Tibial artery (tissue), 4 donors: Measurements from ENCODE around the gene ASIC4.

Source experiments
- DNase-seq, 2 donors: peaks; one replicate each; pipeline ENCODE4 v3.0.0-alpha.2; 2019
- H3K27ac ChIP-seq, 2 donors: fragments of 200-600 bp; sonication (generic) in 1 of 2; 1 replicate in 1 of 2; 2 replicates in 1 of 2; pipeline ENCODE4 v1.5.1; 2018 to 2019; ENCODE audit warnings: mild to moderate bottlenecking in 1 of 2
- H3K27me3 ChIP-seq, 2 donors: fragments of 200-600 bp; sonication (generic) in 1 of 2; one replicate each; pipeline versions ENCODE4 v1.5.1 to v1.6.0; 2016 to 2019
- H3K36me3 ChIP-seq, 3 donors: fragments of 200-600 bp; sonication (generic) in 2 of 3; one replicate each; pipeline ENCODE4 v1.5.1; 2016 to 2019; ENCODE audit warnings: mild to moderate bottlenecking in 2 of 3
- H3K4me1 ChIP-seq, 4 donors: fragments of 200-600 bp; sonication (generic) in 2 of 4; 1 replicate in 3 of 4; 2 replicates in 1 of 4; pipeline ENCODE4 v1.5.1; 2016 to 2019
- H3K4me3 ChIP-seq, 2 donors: fragments of 200-600 bp; sonication (generic) in 1 of 2; 1 replicate in 1 of 2; 2 replicates in 1 of 2; pipeline ENCODE4 v1.5.1; 2018 to 2019; ENCODE audit warnings: mild to moderate bottlenecking in 2 of 2
- H3K9me3 ChIP-seq, 3 donors: fragments of 200-600 bp; sonication (generic) in 1 of 3; one replicate each; pipeline ENCODE4 v1.5.1; 2016 to 2019
- intact Hi-C: fragments of 100-400 bp; cut with DNase I; formaldehyde crosslinking; loops from one replicate; pipeline ENCODE4 v1.15.0; 2023; ENCODE audit warnings: low total_unique reads
- TF ChIP-seq, protein P1 (sequence below), 2 experiments: fragments of 200-600 bp in 1 of 2; fragments of 450-650 bp in 1 of 2; IDR thresholded peaks; one replicate each; pipeline ENCODE4 v1.5.1; 2017 to 2019; ENCODE audit warnings: antibody characterized with exemption in 2 of 2, mild to moderate bottlenecking in 1 of 2, moderate library complexity in 1 of 2

The ASIC4 gene

GRCh38 chr2:219506802-219507526, 7.3 kb upstream of the ASIC4 start:
- Histone ChIP-seq H3K27ac (no peak overlapping the region), H3K4me1 (peaks cover 0 to 38% (median 26%) of the 10 kb centered on the region in 4 donors), H3K9me3 (no peaks in the 10 kb centered on the region), H3K27me3 (peaks cover 0 to 13% of the 10 kb centered on the region in 2 donors), H3K4me3 (no peak overlapping the region), H3K36me3 (peaks cover 36 to 60% (median 51%) of the 10 kb centered on the region in 3 donors)
- intact Hi-C loops: no loop called here
- TF ChIP-seq, protein P1, sequence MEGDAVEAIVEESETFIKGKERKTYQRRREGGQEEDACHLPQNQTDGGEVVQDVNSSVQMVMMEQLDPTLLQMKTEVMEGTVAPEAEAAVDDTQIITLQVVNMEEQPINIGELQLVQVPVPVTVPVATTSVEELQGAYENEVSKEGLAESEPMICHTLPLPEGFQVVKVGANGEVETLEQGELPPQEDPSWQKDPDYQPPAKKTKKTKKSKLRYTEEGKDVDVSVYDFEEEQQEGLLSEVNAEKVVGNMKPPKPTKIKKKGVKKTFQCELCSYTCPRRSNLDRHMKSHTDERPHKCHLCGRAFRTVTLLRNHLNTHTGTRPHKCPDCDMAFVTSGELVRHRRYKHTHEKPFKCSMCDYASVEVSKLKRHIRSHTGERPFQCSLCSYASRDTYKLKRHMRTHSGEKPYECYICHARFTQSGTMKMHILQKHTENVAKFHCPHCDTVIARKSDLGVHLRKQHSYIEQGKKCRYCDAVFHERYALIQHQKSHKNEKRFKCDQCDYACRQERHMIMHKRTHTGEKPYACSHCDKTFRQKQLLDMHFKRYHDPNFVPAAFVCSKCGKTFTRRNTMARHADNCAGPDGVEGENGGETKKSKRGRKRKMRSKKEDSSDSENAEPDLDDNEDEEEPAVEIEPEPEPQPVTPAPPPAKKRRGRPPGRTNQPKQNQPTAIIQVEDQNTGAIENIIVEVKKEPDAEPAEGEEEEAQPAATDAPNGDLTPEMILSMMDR (IDR thresholded peaks at IDR 0.05): no peak
- peak in 1 of 2 donors; percentile 65 for DNase-seq

DNA sequence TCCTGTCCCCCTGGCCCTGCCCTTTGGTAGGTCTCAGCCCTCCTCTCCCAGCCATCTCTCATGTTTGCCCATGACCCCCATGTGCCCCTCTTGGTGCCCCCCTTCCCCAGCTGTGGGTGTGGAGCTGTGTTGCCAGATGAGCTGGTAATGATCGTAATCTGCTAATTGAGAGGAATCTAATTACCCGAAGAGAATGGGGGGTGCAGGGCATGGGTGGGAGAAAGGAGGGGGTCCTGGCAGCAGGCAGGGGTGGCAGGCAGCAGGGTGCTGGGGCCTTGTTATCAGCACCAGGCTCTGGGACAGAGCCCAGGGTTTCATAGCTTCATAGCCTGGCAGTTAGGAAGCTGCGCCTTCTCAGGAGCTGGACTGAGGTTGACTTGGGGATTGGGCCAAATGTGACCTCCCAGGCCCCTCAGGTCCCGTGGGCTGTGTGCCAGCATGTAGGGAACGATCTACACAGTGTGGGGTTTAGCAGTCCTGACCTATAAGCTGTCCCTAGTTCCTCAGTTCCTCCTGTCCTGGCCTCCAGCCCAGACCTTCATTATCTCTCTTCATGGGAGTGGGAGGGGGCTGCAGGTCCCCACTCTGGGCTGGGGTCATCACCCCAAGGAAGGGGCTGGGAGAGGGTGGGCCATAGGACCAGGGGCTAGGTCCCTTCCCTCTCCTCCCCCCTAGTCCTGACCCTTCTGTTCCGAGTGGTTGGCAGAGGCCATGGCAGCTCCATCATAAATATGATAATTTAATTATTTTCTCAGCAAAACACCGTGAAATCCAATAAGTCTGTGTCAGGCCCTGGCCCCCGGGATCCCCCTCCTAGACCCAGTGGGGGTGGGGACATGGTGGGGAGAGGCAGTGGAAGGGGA, 6.5 kb upstream of the ASIC4 start:
- TF ChIP-seq, protein P1 (IDR thresholded peaks at IDR 0.05): no peak
- peaks cover 30 to 51% (median 44%) of the 10 kb centered on the region in 3 donors for H3K36me3 ChIP-seq
- H3K27ac ChIP-seq: no peak overlapping the region
- DNase-seq: no peak
- no peak overlapping the region for H3K4me3 ChIP-seq
- peaks cover 0 to 22% of the 10 kb centered on the region in 2 donors for H3K27me3 ChIP-seq
- intact Hi-C loops: no loop called here
- no peaks in the 10 kb centered on the region for H3K9me3 ChIP-seq
- peaks cover 0 to 42% (median 27%) of the 10 kb centered on the region in 4 donors for H3K4me1 ChIP-seq

GRCh38 chr2:219508444-219508734, 5.9 kb upstream of the ASIC4 start:
- Histone ChIP-seq H3K4me1 (peaks cover 0 to 42% (median 27%) of the 10 kb centered on the region in 4 donors), H3K27me3 (peaks cover 0 to 28% of the 10 kb centered on the region in 2 donors), H3K4me3 (no peak overlapping the region), H3K9me3 (no peaks in the 10 kb centered on the region), H3K27ac (no peak overlapping the region), H3K36me3 (peaks cover 28 to 46% (median 38%) of the 10 kb centered on the region in 3 donors)
- no peak for DNase-seq
- intact Hi-C loops: no loop called here
- TF ChIP-seq, protein P1 (IDR thresholded peaks at IDR 0.05): no peak

- H3K36me3 ChIP-seq: peaks cover 22 to 38% (median 30%) of the 10 kb centered on the region in 3 donors
- H3K4me1 ChIP-seq: peaks cover 0 to 47% (median 32%) of the 10 kb centered on the region in 4 donors
- H3K9me3 ChIP-seq: no peaks in the 10 kb centered on the region
- intact Hi-C loops: no loop called here
- TF ChIP-seq, protein P1 (IDR thresholded peaks at IDR 0.05): no peak
- peak in 1 of 2 donors; percentile 65 for DNase-seq
- peak overlapping the region in 1 of 2 donors; percentile 47 for H3K4me3 ChIP-seq
- no peak overlapping the region for H3K27ac ChIP-seq
- H3K27me3 ChIP-seq: peaks cover 0 to 35% of the 10 kb centered on the region in 2 donors
Measured at GRCh38 chr2:219508971-219509779, 5.1 kb upstream of the ASIC4 start.

GRCh38 chr2:219509780-219510511, 4.3 kb upstream of the ASIC4 start:
- H3K4me3 ChIP-seq: peak overlapping the region; percentile 25 to 47
- H3K27me3 ChIP-seq: peaks cover 0 to 41% of the 10 kb centered on the region in 2 donors
- DNase-seq: peak; percentile 49 to 81
- intact Hi-C loops: no loop called here
- H3K27ac ChIP-seq: no peak overlapping the region
- no peaks in the 10 kb centered on the region for H3K9me3 ChIP-seq
- peaks cover 15 to 30% (median 23%) of the 10 kb centered on the region in 3 donors for H3K36me3 ChIP-seq
- TF ChIP-seq, protein P1 (IDR thresholded peaks at IDR 0.05): peak; percentile 53 to 68
- peaks cover 0 to 53% (median 36%) of the 10 kb centered on the region in 4 donors for H3K4me1 ChIP-seq
